ENCODE data around the gene RNF149.

Gene RNF149

GRCh38 chr2:101308432-101309210 lies at the start of gene RNF149:
Gene RNF149, minus strand, starts transcription at chr2:101308701. Its CDS starts 113 bp downstream, at chr2:101308588.
- no peak for TF ChIP-seq CTCF (conservative IDR thresholded peaks at IDR 0.05; ENCODE audit: low read depth)
- peak; percentile 100 for DNase-seq (ENCODE audit: low spot score)
- peak within 1 kb of the TSS; percentile 85 for H3K27ac ChIP-seq
- ChIA-PET POLR2A (ENCODE audit: low non-redundant PET) (interaction anchor here (0.6 to 1.7 kb wide), 2 partner anchors 19 to 380 kb away, joined by 5 to 11 read pairs; no protein-coding TSS in a partner anchor), CTCF (interaction anchor here (0.6 to 1.6 kb wide), 2 partner anchors 33 to 78 kb away, joined by 3 to 5 read pairs; no protein-coding TSS in a partner anchor)

GRCh38 chr2:101357376-101357775 lies 48.9 kb upstream of the RNF149 start:
- CTCF ChIA-PET = interaction anchor here (0.5 kb wide), 1 partner anchor 603 kb away, joined by 3 read pairs; no protein-coding TSS in a partner anchor
- TF ChIP-seq CTCF (conservative IDR thresholded peaks at IDR 0.05; ENCODE audit: low read depth) = no peak
- H3K27ac ChIP-seq = peak overlapping the region; percentile 95
- no peak for DNase-seq (ENCODE audit: low spot score)
- POLR2A ChIA-PET (ENCODE audit: low non-redundant PET) = interaction anchor here (1.3 kb wide), 1 partner anchor 30 kb away, joined by 3 read pairs; the partner anchor contains the start of gene CREG2

- peak overlapping the region; percentile 95 for H3K27ac ChIP-seq
- TF ChIP-seq CTCF (conservative IDR thresholded peaks at IDR 0.05; ENCODE audit: low read depth) = no peak
- ChIA-PET CTCF (interaction anchor here (2.3 kb wide), 1 partner anchor 14 kb away, joined by 7 read pairs; no protein-coding TSS in a partner anchor), POLR2A (ENCODE audit: low non-redundant PET) (no interaction called here)
- DNase-seq (ENCODE audit: low spot score) = peak; percentile 66
Measured at GRCh38 chr2:101356521-101356920, 48.0 kb upstream of the RNF149 start.

- H3K27ac ChIP-seq = peak overlapping the region; percentile 95
- TF ChIP-seq CTCF (conservative IDR thresholded peaks at IDR 0.05; ENCODE audit: low read depth) = no peak
- DNase-seq (ENCODE audit: low spot score) = no peak
- CTCF ChIA-PET = interaction anchor here (2.3 kb wide), 1 partner anchor 14 kb away, joined by 7 read pairs; no protein-coding TSS in a partner anchor
- POLR2A ChIA-PET (ENCODE audit: low non-redundant PET) = no interaction called here
Measured at GRCh38 chr2:101356055-101356454, 47.6 kb upstream of the RNF149 start.

- H3K27ac ChIP-seq = peak overlapping the region; percentile 95
- TF ChIP-seq CTCF (conservative IDR thresholded peaks at IDR 0.05; ENCODE audit: low read depth) = no peak
- ChIA-PET POLR2A (ENCODE audit: low non-redundant PET) (no interaction called here), CTCF (interaction anchor here (2.3 kb wide), 1 partner anchor 13 kb away, joined by 7 read pairs; no protein-coding TSS in a partner anchor)
- DNase-seq (ENCODE audit: low spot score) = peak; percentile 45
Measured at GRCh38 chr2:101355401-101356054, 47.0 kb upstream of the RNF149 start.

Data from RWPE1 (cell line).